ENCODE results near the gene OLFM3. TPM values are rescaled to one million over a fixed set of nuclear protein-coding genes. Genes with fewer than 3 reads are reported as not detected.

Gene OLFM3
- total RNA-seq (2014; rRNA removed; shearing (Covaris generic); ENCODE audit: low replicate concordance): not detected in 2 replicates

DNA sequence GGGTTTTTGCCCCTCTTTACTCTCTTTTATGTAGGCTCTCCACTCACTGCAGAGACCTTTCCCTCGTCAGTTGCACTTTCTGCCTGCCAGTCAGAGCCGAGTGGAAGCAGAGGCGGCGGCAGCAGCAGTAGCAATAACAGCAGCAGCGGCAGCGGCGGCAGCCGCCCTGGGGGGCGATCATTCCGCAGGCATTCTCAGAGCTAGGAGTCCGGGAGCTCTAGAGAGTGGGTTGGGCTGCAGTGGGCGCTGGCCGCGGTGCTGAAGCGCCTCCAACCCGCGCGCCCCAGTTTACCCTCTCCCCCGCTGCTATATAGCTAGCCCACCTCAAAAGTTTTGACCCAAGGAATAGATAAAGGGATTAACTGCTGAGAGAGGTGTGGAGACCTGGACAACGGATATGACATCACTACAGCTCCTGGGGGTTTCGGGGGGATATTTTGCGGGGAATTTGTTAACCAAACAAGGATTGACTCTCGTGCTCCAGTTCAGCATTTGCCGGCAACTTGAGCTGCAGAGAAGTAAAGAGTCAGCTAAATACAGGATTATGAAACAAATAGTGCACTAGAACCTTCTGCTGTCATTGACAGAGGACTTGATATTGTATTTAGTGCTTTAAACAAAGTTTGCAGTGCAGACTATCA, at the start of gene OLFM3:
Gene OLFM3, minus strand, starts transcription at position 102 of the 641 bp plus-strand sequence.
- no peak for DNase-seq (ENCODE audit: low read depth)
- in situ Hi-C loops (cut with HindIII; ENCODE audit: low pct_unique_long_range_greater_than_20kb, low sequenced_read_pairs): no loop called here

DNA sequence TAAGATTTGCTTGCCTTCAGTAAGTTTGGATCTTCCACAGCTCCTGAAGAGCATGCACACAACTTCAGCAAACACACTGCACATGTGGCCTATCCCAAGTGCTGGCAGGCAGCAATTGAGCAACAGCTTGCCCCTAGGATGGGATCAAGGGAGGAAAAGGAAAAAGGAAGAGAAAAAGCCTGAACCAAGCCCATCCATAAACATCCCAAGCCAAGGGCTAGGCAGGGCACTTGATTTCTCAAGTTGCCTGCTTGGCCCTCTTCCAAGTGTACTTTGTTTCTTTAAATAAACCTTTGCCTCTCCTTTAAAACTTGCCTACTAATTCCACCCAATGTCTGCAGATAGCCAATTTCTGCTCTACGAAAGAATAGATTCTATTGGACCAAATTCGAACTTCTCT, 49.0 kb upstream of the OLFM3 start:
- no peak for DNase-seq (ENCODE audit: low read depth)
- in situ Hi-C loops (cut with HindIII; ENCODE audit: low pct_unique_long_range_greater_than_20kb, low sequenced_read_pairs): no loop called here

DNA sequence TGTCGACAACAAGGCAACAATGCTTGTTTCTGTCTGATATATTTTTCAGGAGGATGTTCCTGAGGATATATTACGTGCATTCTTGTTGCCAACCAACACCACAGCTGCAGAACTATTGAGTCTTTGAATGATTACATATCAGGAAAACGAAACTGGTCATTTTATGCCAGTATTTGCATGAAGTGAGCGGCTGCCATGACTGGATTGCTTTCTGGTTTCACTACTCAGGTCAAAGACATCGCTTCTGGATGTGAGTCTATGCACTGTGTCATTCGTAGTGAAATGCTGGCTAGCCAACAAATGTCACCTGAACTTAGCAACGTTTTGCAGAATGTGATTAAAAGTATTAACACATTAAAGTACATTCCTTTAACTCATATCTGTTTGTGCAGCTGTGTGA, 35.8 kb upstream of the OLFM3 start:
- in situ Hi-C loops (cut with HindIII; ENCODE audit: low pct_unique_long_range_greater_than_20kb, low sequenced_read_pairs): no loop called here
- DNase-seq (ENCODE audit: low read depth): no peak

DNA sequence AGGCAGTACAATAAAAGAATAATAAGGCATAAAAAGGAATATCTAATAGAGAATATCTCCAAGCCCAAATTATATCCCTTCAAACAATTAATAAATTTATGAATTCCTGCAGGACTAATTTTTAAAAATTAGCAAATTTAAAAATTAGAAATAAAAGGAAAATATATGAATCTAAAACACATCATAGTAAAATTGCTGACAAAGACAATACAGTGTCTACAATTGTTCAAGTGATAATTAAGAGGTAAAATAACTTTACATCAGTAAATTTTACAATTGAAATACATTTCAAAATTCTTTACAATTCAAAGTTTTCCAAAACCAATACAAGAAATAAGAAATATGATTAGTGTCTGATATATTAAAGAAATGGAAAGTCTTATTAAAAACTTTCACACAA, 22.8 kb upstream of the OLFM3 start:
- in situ Hi-C loops (cut with HindIII; ENCODE audit: low pct_unique_long_range_greater_than_20kb, low sequenced_read_pairs): no loop called here
- DNase-seq (ENCODE audit: low read depth): no peak

DNA sequence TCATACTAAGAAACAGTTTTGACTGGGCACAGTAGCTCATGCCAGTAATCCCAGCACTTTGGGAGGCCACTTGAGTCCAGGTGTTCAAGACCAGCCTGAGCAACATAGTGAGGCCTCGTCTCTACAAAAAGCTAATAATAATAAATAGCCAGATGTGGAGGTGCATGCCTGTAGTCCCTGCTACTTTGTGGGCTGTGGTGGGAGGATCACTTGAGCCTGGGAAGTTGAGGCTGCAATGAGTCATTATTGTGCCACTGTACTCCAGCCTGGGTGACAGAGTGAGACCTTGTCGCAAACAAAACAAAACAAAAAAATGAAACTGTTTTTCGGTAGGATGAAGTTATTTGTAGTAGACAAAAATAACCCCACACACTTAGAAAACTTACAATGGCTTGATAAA, 19.0 kb upstream of the OLFM3 start:
- in situ Hi-C loops (cut with HindIII; ENCODE audit: low pct_unique_long_range_greater_than_20kb, low sequenced_read_pairs): no loop called here
- no peak for DNase-seq (ENCODE audit: low read depth)

DNA sequence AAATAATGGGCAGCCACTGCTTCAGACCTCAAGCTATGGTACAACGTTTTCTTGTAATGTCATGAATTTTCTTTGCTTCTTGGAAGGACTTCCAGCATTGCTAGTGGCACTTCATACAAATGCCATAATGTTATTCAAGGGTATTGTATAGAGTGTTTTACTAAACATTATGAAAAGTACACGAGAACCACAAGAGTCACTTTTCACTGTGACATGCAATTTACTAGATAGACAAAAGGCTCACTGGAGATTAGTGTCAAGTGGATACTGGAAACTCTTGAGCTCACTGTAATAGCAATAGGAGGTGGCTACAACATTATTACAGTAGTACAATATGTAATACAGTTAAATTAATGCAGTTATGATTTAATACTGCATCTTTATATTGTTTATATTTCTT, 5.3 kb upstream of the OLFM3 start:
- DNase-seq (ENCODE audit: low read depth): no peak
- in situ Hi-C loops (cut with HindIII; ENCODE audit: low pct_unique_long_range_greater_than_20kb, low sequenced_read_pairs): no loop called here

DNA sequence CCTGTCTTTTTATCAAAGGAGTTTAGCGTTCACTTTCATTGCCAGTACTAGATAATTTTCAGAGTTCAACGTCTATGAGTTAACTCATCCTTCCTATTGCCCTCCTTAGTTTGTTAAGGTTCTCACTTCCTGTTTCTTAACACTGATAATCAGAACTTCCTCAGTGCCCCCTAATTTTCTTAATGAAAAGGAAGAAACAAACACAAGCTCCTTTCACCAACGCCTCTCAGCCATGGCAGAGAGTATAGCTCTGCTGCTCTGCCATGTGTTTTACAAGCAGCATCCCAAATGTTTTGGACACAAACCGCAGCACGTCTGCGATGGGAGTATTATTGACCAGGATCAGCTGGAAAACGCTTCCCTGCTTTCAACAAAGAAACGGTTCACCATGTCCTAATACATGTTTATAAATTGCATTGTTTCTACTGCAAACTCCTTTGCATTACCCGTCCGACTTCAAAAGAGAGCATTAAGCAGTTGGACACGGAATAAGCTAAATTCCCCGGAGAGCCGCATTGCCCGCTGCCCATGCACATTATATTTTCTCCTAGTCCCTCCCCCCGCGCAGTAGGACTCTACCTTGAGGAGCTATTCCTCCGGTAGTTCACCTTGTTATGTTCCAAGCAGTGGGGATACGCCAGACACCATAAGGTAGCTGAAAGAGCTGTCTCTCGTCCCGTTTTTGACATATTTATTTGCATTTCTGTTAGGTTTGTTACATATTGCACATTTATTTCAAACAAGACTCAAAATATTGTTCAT, 561 bp downstream of the OLFM3 start:
- DNase-seq (ENCODE audit: low read depth): no peak
- in situ Hi-C loops (cut with HindIII; ENCODE audit: low pct_unique_long_range_greater_than_20kb, low sequenced_read_pairs): no loop called here

DNA sequence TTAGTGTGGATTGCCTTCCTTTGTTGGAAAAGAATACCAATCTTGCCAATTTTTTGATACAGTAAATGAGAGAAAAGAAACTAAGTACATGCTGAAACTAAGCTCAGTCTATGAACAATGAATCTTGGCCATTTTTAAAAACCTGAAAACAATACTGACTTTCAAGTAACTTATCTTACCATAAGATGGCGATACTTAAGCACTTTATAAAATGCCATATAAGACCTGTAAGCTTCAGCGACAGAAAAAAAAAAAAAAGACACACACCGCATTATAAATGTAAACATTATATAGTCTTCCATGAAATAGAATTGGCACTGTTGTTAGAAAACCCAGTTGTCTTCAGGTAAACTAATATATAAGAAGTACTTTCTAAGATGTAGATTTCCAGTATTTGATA, 3.0 kb downstream of the OLFM3 start:
- in situ Hi-C loops (cut with HindIII; ENCODE audit: low pct_unique_long_range_greater_than_20kb, low sequenced_read_pairs): no loop called here
- no peak for DNase-seq (ENCODE audit: low read depth)

DNA sequence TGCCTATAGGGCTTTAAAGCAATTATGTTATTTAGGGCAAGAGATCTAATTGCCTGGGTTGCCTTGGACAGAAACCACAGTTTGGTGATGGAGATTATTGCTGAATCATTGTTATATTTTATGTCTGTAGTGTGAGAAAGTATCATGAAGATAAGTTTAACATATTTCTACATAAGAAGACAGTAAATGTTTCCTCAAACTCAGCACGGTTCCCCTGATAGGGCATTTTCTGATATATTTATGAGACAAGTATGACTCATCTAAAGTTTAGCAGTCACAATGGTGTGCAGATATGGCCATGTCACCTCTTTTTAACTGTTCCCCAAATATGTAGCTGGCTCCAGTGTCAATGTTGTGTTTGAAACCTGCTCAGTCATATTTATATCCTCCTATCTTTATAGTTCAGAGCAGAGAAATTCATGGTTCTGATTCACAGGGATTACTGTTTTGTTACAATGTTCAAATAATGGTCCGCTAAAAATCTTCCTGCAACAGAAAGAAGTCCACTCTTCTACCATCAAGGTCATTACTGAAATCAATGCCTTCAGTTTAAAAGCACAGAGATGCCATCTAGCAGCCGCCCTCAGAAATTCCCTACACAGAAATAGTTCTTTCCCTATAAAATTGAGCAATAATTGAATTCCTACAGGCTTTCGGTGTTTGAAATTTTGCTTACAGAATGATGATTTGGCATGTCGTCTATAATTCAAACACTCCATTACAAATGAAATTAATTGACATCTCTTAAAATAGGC, 3.7 kb downstream of the OLFM3 start:
- in situ Hi-C loops (cut with HindIII; ENCODE audit: low pct_unique_long_range_greater_than_20kb, low sequenced_read_pairs): no loop called here
- no peak for DNase-seq (ENCODE audit: low read depth)

DNA sequence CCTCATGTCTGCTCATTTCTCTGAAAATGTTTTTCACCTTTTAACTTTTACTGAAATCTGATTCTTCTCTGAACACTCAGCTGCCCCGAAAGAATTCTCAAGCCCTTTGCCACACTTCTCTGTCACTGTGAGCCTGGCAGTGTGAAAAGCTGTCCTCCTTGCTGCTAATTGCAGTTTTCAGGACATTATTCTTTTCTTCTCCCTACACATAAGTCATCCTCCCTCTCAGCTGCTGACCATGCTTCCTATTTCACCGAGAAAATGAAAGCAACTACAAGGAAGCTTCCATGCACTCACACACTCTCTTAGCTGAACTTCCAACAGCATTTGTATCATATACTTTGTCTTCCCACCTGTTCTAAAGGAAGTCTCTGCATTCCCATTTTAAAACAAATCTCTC, 15.8 kb downstream of the OLFM3 start:
- no peak for DNase-seq (ENCODE audit: low read depth)
- in situ Hi-C loops (cut with HindIII; ENCODE audit: low pct_unique_long_range_greater_than_20kb, low sequenced_read_pairs): no loop called here

DNA sequence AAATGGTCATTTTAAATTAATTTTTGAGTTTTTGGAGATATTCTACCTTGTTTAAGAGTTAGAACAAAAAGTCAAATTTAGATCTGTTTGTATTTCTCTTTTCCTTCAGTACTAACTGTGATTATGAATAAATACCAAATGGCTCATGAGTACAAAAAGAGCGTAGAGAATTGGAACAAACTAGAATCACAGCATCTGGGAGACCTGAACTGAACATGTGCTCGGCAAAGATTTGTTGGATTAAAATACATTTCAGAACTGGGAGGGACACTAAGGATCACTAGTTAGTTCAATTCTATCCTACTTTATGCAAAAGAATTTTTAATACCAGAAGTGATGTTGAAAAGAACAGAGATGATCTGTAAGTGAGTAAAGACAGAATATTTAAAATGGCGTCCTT, 19.5 kb downstream of the OLFM3 start:
- in situ Hi-C loops (cut with HindIII; ENCODE audit: low pct_unique_long_range_greater_than_20kb, low sequenced_read_pairs): no loop called here
- no peak for DNase-seq (ENCODE audit: low read depth)

DNA sequence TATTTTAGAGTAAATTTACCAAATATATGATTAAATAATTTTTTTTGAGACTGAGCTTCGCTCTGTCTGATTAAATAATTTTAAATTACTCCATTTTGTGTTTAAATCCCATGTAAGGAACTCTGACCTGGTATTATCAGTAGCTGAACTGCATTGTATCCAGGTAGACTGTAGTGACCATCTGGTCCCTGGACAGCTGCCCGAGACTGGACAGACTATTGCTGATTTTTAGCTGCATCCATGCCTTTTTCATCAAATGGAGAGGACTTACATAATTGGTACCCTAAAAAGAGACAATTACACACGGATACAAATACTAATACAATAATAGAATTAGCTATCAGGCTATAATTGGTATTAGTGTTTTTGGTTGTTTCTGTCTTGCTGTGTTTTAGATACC, 20.6 kb downstream of the OLFM3 start:
- DNase-seq (ENCODE audit: low read depth): no peak
- in situ Hi-C loops (cut with HindIII; ENCODE audit: low pct_unique_long_range_greater_than_20kb, low sequenced_read_pairs): no loop called here

DNA sequence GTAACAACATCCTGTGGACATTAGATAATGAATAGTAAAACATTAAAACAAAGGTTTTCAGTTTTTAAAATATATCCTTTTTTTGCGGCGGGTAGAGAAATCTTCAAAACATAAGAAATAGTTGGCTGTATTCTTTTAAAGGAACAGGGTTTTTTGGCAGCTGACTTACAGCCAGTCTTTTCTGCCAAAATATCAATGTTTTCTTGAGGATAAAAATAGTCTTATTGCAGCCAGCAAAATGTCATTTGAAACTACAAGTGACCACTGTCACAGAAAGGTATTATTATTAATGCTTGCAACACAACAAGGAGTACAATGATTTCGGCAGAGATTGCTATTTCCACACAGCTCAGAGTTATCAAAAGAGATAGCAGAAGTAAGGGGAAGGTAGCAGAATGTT, 21.4 kb downstream of the OLFM3 start:
- no peak for DNase-seq (ENCODE audit: low read depth)
- in situ Hi-C loops (cut with HindIII; ENCODE audit: low pct_unique_long_range_greater_than_20kb, low sequenced_read_pairs): no loop called here

DNA sequence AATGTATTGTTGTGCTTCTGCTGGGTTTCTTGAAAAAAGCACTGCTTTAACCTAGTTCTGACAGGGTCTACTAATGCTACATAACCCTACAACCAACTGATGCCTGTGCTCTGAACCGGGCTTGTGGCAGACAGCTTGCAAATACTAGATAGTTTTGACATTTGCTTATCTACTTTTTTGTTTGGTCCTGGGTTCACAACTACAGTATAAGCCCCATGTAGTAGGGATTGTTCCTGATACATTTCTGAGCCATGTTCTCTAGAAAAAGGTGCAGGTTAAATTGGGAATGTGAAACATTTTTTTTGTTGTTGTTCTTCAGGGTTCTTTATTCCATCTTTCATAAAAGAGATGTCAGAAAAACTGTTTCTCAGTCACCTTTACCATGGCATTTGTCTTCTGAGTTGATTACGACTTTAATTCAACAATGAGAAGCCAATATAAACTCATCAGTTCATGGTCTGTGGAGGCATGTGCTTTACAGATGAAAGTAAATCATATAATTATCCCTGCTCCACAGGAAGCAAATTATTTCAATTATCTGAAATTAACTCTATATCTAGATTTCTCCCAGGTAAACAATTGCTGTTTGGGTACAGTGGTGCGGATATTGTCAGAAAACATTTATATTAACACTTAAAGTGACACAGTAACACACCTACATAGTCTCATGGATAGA, 22.0 kb downstream of the OLFM3 start:
- DNase-seq (ENCODE audit: low read depth): no peak
- in situ Hi-C loops (cut with HindIII; ENCODE audit: low pct_unique_long_range_greater_than_20kb, low sequenced_read_pairs): no loop called here

DNA sequence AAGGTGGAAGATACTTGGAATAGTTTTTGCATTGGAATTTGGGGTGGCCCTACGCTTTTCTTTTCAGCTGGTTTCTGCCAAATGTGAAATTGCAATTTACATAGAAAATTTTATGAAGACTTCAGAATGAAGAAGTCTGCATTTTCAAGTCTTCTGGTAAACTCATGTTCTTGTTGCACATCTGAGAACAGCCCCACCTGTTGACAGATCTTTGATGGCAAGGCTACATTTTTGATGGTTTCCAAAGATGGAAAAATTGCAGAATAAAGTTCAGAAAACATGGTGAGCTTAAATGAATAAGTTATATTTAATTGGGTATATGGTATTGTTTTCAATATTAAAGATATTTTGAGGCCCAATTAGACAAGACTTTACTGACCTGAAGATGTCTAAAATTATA, 25.4 kb downstream of the OLFM3 start:
- in situ Hi-C loops (cut with HindIII; ENCODE audit: low pct_unique_long_range_greater_than_20kb, low sequenced_read_pairs): no loop called here
- no peak for DNase-seq (ENCODE audit: low read depth)

DNA sequence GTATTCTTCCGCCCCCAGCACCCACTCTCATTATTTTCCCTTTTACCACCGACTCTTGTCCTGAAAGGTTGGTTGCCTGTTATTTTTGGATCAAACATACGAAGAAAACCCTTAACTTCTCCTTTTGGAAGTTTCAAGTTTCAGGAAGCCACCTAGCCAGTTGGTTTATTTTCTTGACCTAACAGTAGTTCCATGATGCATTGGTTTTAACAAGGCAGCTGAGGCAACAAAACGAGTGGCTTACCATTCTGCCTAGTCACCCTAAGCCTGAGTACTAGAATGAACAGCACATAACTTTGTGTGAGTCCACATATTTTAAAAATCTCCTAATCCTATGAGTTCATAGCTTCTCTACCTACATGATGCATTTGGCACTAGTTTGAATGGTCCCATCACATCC, 28.9 kb downstream of the OLFM3 start:
- in situ Hi-C loops (cut with HindIII; ENCODE audit: low pct_unique_long_range_greater_than_20kb, low sequenced_read_pairs): no loop called here
- DNase-seq (ENCODE audit: low read depth): no peak

DNA sequence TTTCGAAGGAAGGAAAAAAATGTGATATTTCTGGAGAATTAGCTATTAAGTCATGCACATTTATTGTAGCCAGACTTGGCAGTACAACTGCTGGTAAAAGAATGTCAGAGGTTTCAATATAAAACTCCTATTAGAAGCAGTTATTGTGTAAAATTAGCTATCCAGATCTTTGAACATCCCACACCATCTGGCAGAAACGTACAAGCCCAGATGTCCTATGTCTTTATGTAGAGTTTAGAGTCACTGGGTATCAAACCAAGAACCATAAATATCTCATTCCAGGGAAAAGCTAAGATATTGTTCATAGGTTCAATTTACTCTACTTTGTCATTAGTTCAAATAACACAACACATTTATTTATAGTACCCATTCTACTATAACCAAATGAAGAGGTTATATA, 31.4 kb downstream of the OLFM3 start:
- in situ Hi-C loops (cut with HindIII; ENCODE audit: low pct_unique_long_range_greater_than_20kb, low sequenced_read_pairs): no loop called here
- DNase-seq (ENCODE audit: low read depth): no peak

DNA sequence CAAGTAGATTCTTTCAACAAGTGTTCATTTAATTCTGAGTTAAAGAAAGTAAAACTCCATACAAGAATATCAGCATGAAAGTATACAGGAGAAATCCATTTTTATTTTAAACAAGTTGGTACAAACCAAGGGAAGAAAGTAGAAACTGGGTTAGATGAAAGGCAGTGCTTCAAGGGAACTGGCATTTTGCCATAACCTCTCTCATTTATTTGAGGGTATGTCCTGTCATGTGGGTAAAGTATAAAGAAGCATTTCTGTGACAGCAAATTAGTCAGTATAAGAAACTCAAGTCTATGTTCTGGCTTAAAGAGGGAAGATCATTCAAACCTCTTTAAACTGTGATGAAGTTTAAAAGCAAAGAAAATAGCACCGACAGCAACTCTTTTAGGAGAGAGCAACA, 32.0 kb downstream of the OLFM3 start:
- in situ Hi-C loops (cut with HindIII; ENCODE audit: low pct_unique_long_range_greater_than_20kb, low sequenced_read_pairs): no loop called here

DNA sequence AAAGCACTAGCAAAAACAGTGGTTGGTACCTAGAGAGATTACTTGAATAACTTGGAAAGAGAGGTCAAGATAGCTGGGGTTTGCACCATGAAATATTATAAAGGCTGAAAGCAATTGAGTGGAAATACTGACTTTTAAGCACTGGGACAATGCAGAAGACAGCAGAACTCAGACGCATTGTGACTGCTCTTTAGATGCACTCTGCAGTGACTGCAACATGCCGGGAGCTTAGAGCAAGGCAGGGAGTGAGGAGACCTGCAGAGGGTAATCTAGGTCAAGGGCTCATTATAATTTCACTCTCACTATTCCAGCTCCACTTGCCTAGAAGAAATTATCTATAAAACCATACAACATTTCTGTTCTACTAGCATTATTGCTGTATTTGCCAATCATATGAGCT, 36.6 kb downstream of the OLFM3 start:
- no peak for DNase-seq (ENCODE audit: low read depth)
- in situ Hi-C loops (cut with HindIII; ENCODE audit: low pct_unique_long_range_greater_than_20kb, low sequenced_read_pairs): no loop called here

More for the DNA sequence above, 32.0 kb downstream of the OLFM3 start:
- DNase-seq (ENCODE audit: low read depth): no peak

Measured in Caki2 (cell line).